GM18517 (cell line): ENCODE data around the gene KLF16.

Experiments used
- ATAC-seq: cut with Tn5 transposase; IDR thresholded peaks from one replicate; pipeline ENCODE4 v1.9.1; 2021; ENCODE audit warnings: mild to moderate bottlenecking, moderate library complexity; ENCODE audit not compliant: unreplicated experiment

Gene KLF16

DNA sequence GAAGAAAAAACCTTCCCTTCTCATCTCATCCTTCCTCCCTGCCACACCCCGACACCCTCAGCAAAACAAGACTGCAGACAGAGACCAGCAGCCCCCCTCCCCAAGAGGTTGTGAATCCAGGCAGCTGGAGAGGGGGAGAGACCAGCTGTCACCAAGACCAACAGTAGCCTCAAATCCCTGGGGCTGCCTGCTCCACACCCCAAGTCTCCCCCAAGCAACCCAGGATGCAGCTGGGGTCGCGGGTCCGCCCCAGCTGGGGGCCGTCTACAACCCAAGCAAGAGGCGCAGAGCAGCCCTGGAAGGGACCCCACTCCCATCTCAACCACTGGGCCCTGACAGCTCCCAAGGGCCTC lies 7.1 kb downstream of the KLF16 start:
- no peak for ATAC-seq

DNA sequence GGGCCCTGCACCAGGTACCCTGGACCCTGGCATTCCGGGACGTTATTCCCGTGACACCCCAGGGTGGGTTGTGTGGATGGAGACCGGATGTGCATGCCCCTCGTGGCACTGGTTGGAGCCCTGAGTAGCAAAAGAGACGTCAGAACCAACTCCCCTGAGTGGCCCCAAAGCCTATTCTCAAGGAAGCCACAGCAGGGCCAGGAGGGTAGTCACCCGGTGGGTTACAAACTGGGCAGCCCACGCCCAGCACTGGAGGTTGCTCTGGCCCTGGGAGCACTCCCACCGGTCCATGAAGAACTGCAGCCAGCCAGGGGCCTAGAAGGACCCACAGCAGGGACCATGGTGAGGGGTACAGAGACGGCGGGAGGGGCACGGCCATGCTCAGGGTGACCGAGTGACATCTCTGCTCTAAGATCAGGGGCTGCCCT lies 7.5 kb downstream of the KLF16 start:
- ATAC-seq: no peak

DNA sequence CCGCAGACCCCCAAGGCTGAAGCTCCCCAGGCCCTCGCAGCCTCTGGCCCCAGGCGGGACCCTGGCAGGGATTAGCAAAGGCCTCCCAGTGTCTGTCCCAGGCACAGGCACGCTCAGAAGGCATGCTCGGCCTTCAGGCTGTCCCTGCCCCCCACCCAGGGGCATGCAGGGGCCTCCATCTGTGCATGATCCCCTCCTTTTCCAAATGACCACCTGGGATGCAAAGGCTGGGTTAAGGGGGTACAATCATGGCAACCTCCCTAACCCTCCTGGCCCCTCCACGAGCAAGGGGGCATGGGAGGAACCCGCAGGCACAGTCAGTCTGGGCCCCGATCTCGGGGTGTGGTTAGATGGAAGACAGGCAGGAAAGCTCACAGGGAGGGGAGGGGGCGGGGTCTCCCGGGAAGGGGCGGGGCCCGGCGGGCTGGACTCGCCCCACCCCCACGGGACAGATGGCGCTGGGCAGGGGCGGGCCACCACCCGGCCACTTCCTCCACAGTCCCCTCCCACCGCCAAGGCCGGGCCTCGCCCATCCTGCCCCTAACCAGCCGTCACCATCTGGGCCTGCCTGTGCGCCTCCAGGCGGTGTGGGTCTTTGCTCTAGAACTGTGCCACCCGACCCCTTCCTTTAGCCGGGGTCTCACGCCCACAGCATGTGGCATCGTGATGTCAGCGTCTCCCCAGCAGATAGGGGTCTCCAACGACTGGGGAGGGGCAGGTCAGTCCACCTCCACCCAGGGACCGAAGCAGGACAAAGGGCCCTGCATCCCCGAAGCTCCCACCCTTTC lies 8.1 kb downstream of the KLF16 start:
- ATAC-seq: no peak

GRCh38 chr19:1854542-1855039 lies 8.8 kb downstream of the KLF16 start:
- ATAC-seq: no peak

DNA sequence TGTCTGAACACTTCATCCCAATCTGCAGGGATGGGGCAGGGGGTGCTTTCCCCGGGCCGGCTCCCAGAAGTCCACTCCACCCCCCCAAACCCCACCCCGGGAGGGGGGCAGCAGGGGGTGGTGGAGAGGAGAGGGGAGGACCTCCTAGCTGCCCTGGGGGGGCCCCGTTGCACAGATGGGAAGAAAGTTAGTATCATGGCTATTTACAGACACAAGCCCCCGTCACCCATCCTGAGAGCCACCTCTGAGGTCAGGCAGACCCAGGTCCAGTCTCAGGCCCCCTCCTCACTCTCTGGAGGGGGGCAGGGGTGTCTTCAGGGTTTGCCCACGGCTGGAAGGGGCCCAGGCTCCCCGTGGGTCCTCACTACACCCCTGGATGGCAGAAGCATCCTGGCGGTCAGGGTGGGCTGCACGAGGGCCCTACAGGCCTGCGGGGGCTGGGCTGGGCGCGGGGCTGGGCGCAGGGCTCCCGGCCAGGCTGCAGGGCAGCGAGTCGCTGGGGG lies 9.3 kb downstream of the KLF16 start:
- no peak for ATAC-seq

DNA sequence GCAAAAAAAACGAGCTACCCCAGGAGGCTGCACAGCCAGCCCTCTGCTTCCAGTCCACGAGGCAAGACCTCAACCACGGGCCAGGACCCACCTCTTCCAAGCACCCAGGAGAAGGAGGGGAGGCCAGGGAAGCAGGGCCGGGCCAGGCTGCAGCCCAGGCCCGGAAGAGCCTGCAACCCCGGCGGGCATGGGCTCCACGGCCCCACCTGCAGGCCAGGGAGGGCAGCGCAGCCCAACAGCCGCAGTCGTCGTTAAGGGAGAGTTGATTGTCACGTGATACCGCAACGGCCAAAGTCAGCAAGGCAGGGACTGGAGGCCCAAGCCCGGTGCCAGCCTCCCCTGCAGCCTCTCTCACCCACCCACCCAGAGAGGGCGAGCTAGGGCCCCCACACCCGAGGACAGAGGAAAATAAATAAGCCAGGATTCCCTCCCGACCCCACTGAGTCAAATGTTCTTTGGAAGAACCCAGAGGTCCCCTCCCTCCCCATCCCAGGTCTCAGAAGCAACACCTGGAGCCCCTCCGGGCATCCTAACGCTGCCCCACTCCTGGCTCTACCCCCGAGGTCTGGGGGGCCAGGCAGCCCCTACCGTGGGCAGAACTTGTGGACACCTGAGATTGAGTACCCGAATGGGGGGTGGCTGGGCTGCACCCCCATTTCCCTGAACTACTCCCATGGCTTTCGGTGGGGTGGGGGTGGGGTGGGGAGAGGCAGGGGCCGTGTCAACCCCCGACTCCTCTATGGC lies 9.9 kb downstream of the KLF16 start:
- ATAC-seq: no peak

- ATAC-seq: no peak
Measured at GRCh38 chr19:1852581-1853128, 10.7 kb downstream of the KLF16 start.

- ATAC-seq: no peak
Measured at GRCh38 chr19:1851654-1852580, 11.5 kb downstream of the KLF16 start.

DNA sequence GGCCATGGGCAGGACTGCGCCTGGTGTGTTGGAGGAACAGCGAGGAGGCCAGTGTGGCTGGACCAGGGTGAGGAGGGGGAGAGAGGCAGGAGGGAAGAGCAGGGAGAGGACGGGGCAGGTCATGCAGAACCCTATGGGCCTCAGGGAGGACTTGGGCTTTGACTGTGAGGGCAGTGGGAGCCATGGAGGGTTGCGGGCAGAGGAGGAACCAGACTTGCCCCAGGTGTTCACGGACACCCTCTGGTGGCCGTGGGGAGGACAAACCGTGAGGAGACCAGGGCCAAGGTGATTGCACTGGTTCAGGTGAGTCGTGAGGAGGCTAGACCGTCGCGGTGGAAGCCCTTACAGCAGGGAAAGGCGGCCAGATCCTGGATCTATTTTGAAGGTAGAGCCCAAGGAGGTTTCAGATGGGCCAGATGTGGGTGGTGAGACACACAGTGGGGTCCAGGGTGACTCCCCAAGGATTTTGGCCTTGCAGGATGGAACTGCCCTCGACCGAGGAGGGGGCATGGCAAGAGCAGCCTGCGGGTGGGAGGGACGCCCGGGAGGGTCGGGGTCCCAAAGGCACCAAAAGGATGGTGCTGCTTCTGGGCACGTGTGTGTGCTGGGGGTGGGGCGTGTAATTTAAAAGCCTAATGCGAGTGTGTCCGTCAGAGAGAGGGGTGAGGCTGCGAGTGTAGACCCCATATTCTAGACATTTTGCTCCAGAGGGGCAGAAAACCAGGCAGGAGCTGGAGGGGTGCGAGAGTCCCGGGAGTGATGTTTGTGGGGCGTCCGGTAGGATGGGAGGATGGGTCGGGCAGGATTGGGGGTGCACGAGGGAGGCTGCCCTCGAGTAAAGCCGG lies 12.3 kb downstream of the KLF16 start:
- ATAC-seq: no peak

GRCh38 chr19:1849886-1850398 lies 13.4 kb downstream of the KLF16 start:
- no peak for ATAC-seq

DNA sequence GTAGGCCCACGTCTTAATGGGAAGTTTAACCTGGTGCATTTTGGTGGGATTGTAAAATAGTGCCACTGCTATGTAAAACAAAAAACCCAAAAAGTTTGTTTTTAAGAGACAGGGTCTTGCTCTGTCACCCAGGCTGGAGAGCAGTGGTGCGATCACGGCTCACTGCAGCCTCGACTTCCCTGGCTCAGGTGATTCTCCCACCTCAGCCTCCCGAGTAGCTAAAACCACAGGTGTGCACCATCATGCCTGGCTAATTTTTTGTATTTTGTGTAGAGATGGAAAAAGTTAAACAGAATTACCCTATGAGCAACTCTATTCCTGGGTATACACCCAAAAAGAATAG lies 14.3 kb downstream of the KLF16 start:
- ATAC-seq: no peak

- peak; percentile 75 for ATAC-seq
Measured at GRCh38 chr19:1848399-1849131, 14.8 kb downstream of the KLF16 start, which contains the start of gene REXO1. Gene REXO1, minus strand, starts transcription at chr19:1848483. Its CDS starts 125 bp downstream, at chr19:1848358.

DNA sequence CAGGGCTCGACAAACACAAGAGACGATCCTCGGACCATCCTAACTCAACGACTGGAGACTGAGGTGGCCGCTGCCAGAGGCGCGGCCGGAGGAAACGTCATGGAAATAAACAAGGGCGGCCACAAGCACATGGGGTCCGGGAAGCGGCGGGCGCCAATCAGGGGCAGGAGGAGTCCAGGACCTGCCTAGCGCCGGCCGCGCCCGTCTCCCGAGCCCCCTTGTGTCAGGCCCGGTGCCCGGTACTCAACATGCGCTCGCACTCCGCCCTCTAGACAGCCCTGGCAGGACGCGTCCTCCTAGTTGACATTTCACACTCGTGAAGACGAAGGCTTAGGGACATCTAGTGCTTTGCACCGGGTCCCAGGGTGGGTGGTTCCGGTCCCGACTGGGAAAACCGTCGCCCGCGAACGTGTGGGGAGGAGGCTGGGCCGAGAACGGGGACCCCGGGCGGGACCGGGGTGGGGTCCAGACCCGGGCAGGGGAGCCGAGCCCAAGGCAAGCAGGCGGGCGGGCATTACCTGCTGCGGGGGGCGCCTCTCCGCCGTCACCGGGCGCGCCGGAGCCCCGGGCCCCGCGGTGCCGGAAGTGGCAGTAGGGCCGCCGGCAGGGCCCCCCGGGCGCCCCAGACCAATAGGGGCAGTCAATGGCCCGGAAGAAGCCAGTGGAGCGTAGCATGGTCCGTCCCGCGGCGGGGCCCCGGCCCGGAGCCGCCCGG lies 15.5 kb downstream of the KLF16 start:
- ATAC-seq: peak; percentile 19

GRCh38 chr19:1847348-1847683 lies 16.1 kb downstream of the KLF16 start:
- no peak for ATAC-seq

- no peak for ATAC-seq
Measured at GRCh38 chr19:1846517-1847204, 16.7 kb downstream of the KLF16 start.

- no peak for ATAC-seq
Measured at GRCh38 chr19:1845642-1846041, 17.7 kb downstream of the KLF16 start.

DNA sequence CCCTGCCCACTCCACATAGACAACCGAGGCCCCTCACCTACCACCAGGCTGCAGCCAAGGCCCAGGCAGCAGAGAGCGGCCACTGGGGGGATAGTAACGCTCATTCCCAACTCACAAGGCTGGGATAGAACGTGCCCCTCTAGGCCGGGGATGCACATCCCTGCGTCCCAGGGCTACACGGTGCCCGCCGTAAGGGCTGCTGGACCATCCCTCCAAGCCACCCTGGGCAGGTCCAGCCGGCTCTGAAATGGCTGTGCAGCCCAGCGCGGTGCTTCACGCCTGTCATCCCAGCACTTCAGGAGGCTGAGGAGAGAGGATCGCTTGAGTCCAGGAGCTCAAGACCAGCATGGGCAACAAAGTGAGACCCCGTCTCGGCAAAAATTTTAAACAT lies 18.3 kb downstream of the KLF16 start:
- ATAC-seq: no peak
